PC-3 (cell line): ENCODE results near the gene COL19A1. TPM values are rescaled to one million over a fixed set of nuclear protein-coding genes. Genes with fewer than 3 reads are reported as not detected.

Experiments used
- ATAC-seq: fragments of 200-7000 bp; cut with Tn5 transposase; 2 replicates; pipeline ENCODE4 v1.9.1; 2020; ENCODE audit warnings: mild to moderate bottlenecking, moderate library complexity
- BruUV-seq: library from RNA; stranded (reverse); fragments of 400-500 nt; replicated peaks from 2 replicates; lab custom pipeline; 2021; lab: Mats Ljungman, UMichigan
- CTCF ChIA-PET: fragments of 300-600 bp; sonication (Branson Sonifier 250); formaldehyde crosslinking; loops from one replicate; lab custom pipeline; 2022; ENCODE audit warnings: antibody characterized with exemption; lab: Charles Lee
- POLR2A ChIA-PET: fragments of 300-600 bp; sonication (Branson Sonifier 250); formaldehyde crosslinking; loops from one replicate; lab custom pipeline; 2022; ENCODE audit warnings: antibody characterized with exemption; ENCODE audit not compliant: unreplicated experiment; lab: Charles Lee
- DNase-seq: peaks from one replicate; pipeline ENCODE4 v3.0.0-alpha.2; 2015
- H2AFZ ChIP-seq: fragments of 300-600 bp; sonication (generic); 2 replicates; pipeline ENCODE4 v1.6.0; 2016; ENCODE audit warnings: antibody characterized with exemption, low read length
- H3F3A ChIP-seq: fragments of 300-600 bp; sonication (generic); one replicate; pipeline ENCODE4 v1.6.0; 2017; ENCODE audit warnings: antibody characterized with exemption, low read length, control low read depth, mild to moderate bottlenecking; ENCODE audit not compliant: unreplicated experiment
- H3K27ac ChIP-seq: fragments of 300-600 bp; sonication (generic); 2 replicates; pipeline ENCODE4 v1.5.1; 2016; ENCODE audit warnings: mild to moderate bottlenecking, low read length
- H3K27me3 ChIP-seq: fragments of 300-600 bp; sonication (generic); 2 replicates; pipeline ENCODE4 v1.6.1; 2016; ENCODE audit warnings: low read length, mixed read lengths
- H3K36me3 ChIP-seq: fragments of 300-600 bp; sonication (generic); 2 replicates; pipeline ENCODE4 v1.6.1; 2016; ENCODE audit warnings: low read depth, mixed run types, low read length, mixed read lengths
- H3K4me1 ChIP-seq: fragments of 300-600 bp; sonication (generic); 2 replicates; pipeline ENCODE4 v1.5.1; 2016; ENCODE audit warnings: low read length; ENCODE audit not compliant: insufficient read depth
- H3K4me2 ChIP-seq: fragments of 300-600 bp; sonication (generic); 2 replicates; pipeline ENCODE4 v1.6.0; 2016; ENCODE audit warnings: low read length
- H3K4me3 ChIP-seq: fragments of 300-600 bp; sonication (generic); 2 replicates; pipeline ENCODE4 v1.5.1; 2016; ENCODE audit warnings: mild to moderate bottlenecking, low read length, mixed read lengths
- H3K79me2 ChIP-seq: fragments of 300-600 bp; sonication (generic); 2 replicates; pipeline ENCODE4 v1.6.1; 2017; ENCODE audit warnings: low read length, mixed read lengths
- H3K9ac ChIP-seq: fragments of 300-600 bp; sonication (generic); 2 replicates; pipeline ENCODE4 v1.6.0; 2016; ENCODE audit warnings: mild to moderate bottlenecking, low read length
- H3K9me2 ChIP-seq: fragments of 300-600 bp; sonication (generic); replicated peaks from 2 replicates; pipeline ENCODE4 v1.6.1; 2016; ENCODE audit warnings: mixed run types, low read length, mixed read lengths
- H3K9me3 ChIP-seq: fragments of 300-600 bp; sonication (generic); 2 replicates; pipeline ENCODE4 v1.6.1; 2016; ENCODE audit warnings: low read length, mixed read lengths
- H4K20me1 ChIP-seq: fragments of 300-600 bp; sonication (generic); 2 replicates; pipeline ENCODE4 v1.6.1; 2016; ENCODE audit warnings: low read length, mixed read lengths
- CTCF ChIP-seq: fragments of 300-600 bp; sonication (generic); conservative IDR thresholded peaks from 2 replicates; pipeline ENCODE4 v1.5.1; 2017; ENCODE audit warnings: antibody characterized with exemption, low read depth, mild to moderate bottlenecking, low read length
- EZH2 ChIP-seq: fragments of 300-600 bp; sonication (generic); IDR thresholded peaks from one replicate; pipeline ENCODE4 v1.6.1; 2017; ENCODE audit warnings: antibody characterized with exemption, mild to moderate bottlenecking, low read length; ENCODE audit not compliant: unreplicated experiment
- EZH2phosphoT487 ChIP-seq: fragments of 300-600 bp; sonication (generic); IDR thresholded peaks from 2 replicates; pipeline ENCODE4 v1.6.1; 2018; ENCODE audit warnings: mild to moderate bottlenecking, antibody characterized with exemption, low read length, borderline replicate concordance
- intact Hi-C: fragments of 100-400 bp; cut with micrococcal nuclease; formaldehyde crosslinking; loops from 2 replicates; pipeline ENCODE4 v1.9.0; 2023
- total RNA-seq: library from RNA; depleted of rRNA; stranded (reverse); fragments of >200 nt; gene quantifications from 2 replicates; pipeline ENCODE4 v1.2.3, GENCODE V29; 2014

Gene COL19A1
- total RNA-seq, 1 experiment from 2014 or later, result not detected

GRCh38 chr6:70168681-70169377, 302.5 kb downstream of the COL19A1 start:
- no TSS peak for BruUV-seq
- no peak overlapping the region for H3K4me3 ChIP-seq
- POLR2A ChIA-PET, result no interaction called here
- ATAC-seq (no peak), DNase-seq (no peak)
- H3K9ac ChIP-seq, result no peak overlapping the region
- CTCF ChIA-PET, result no interaction called here
- H3K27ac ChIP-seq, result no peak overlapping the region
- no peaks in the 10 kb centered on the region for H3K9me2 ChIP-seq
- no peak overlapping the region for H3K4me2 ChIP-seq
- H3K4me1 ChIP-seq, result no peaks in the 10 kb centered on the region
- H2AFZ ChIP-seq, result no peak overlapping the region
- H3F3A ChIP-seq, result no peaks in the 10 kb centered on the region
- TF ChIP-seq EZH2phosphoT487 (no peak), EZH2 (no peak), CTCF (no peak)
- H3K36me3 ChIP-seq, result no peaks in the 10 kb centered on the region
- no peaks in the 10 kb centered on the region for H4K20me1 ChIP-seq
- peaks cover 11% of the 10 kb centered on the region; the same call in 1 of the 2 replicates for H3K27me3 ChIP-seq
- no peaks in the 10 kb centered on the region for H3K9me3 ChIP-seq
- intact Hi-C loops, result no loop called here
- no peaks in the 10 kb centered on the region for H3K79me2 ChIP-seq

GRCh38 chr6:70171236-70171635, 304.9 kb downstream of the COL19A1 start:
- no peak overlapping the region for H3K27ac ChIP-seq
- H3K9ac ChIP-seq, result no peak overlapping the region
- ATAC-seq (no peak), DNase-seq (no peak)
- peaks cover 11% of the 10 kb centered on the region; the same call in 1 of the 2 replicates for H3K27me3 ChIP-seq
- no TSS peak for BruUV-seq
- H4K20me1 ChIP-seq, result no peaks in the 10 kb centered on the region
- H3K4me2 ChIP-seq, result no peak overlapping the region
- no peaks in the 10 kb centered on the region for H3K9me3 ChIP-seq
- H2AFZ ChIP-seq, result no peak overlapping the region
- TF ChIP-seq EZH2phosphoT487, result no peak
- TF ChIP-seq CTCF, result no peak
- no peak for TF ChIP-seq EZH2
- no peaks in the 10 kb centered on the region for H3K9me2 ChIP-seq
- no peaks in the 10 kb centered on the region for H3K79me2 ChIP-seq
- ChIA-PET CTCF (no interaction called here), POLR2A (no interaction called here)
- no peaks in the 10 kb centered on the region for H3F3A ChIP-seq
- H3K4me1 ChIP-seq, result no peaks in the 10 kb centered on the region
- intact Hi-C loops, result no loop called here
- H3K4me3 ChIP-seq, result no peak overlapping the region
- no peaks in the 10 kb centered on the region for H3K36me3 ChIP-seq

- POLR2A ChIA-PET, result no interaction called here
- no peak overlapping the region for H2AFZ ChIP-seq
- H4K20me1 ChIP-seq, result no peaks in the 10 kb centered on the region
- no peaks in the 10 kb centered on the region for H3K79me2 ChIP-seq
- H3K9ac ChIP-seq, result no peak overlapping the region
- no TSS peak for BruUV-seq
- intact Hi-C loops, result no loop called here
- no peak for DNase-seq
- no peak overlapping the region for H3K4me2 ChIP-seq
- peaks cover 11% of the 10 kb centered on the region; the same call in 1 of the 2 replicates for H3K27me3 ChIP-seq
- CTCF ChIA-PET, result no interaction called here
- no peaks in the 10 kb centered on the region for H3K36me3 ChIP-seq
- TF ChIP-seq EZH2phosphoT487 (no peak), CTCF (no peak)
- H3K4me3 ChIP-seq, result no peak overlapping the region
- H3K9me3 ChIP-seq, result no peaks in the 10 kb centered on the region
- no peak for ATAC-seq
- no peaks in the 10 kb centered on the region for H3K4me1 ChIP-seq
- no peaks in the 10 kb centered on the region for H3F3A ChIP-seq
- no peak overlapping the region for H3K27ac ChIP-seq
- no peaks in the 10 kb centered on the region for H3K9me2 ChIP-seq
Observed at GRCh38 chr6:70172252-70172651, 305.9 kb downstream of the COL19A1 start.
